GM12874 (cell line): ENCODE results near the gene CERS6.

Experiments
- CTCF ChIP-seq: IDR thresholded peaks from 2 replicates; pipeline ENCODE4 v1.5.1; 2011; ENCODE audit warnings: low read depth, mild to moderate bottlenecking, control low read depth, low read length, moderate library complexity; ENCODE audit not compliant: insufficient read depth

Gene CERS6

GRCh38 chr2:168652997-168653921 is 197.2 kb downstream of the CERS6 start:
- TF ChIP-seq CTCF, result no peak

- no peak for TF ChIP-seq CTCF
Observed at GRCh38 chr2:168654705-168655104, 198.6 kb downstream of the CERS6 start.

- no peak for TF ChIP-seq CTCF
Observed at GRCh38 chr2:168655207-168655606, 199.1 kb downstream of the CERS6 start.

GRCh38 chr2:168658706-168659105 is 202.6 kb downstream of the CERS6 start:
- TF ChIP-seq CTCF, result no peak

GRCh38 chr2:168660870-168661862 is 205.1 kb downstream of the CERS6 start:
- TF ChIP-seq CTCF, result no peak

- TF ChIP-seq CTCF, result no peak
Observed at GRCh38 chr2:168661863-168662256, 205.8 kb downstream of the CERS6 start.

- no peak for TF ChIP-seq CTCF
Observed at GRCh38 chr2:168662651-168663208, 206.7 kb downstream of the CERS6 start.
